ENCODE results near the gene SCGN.

SCGN gene

GRCh38 chr6:25640891-25641290 is 11.1 kb upstream of the SCGN start:
- TF ChIP-seq CTCF (IDR thresholded peaks at IDR 0.05; ENCODE audit: low read depth, low read length, missing control alignments), result no peak
- Histone ChIP-seq H3K4me3 (ENCODE audit: low read depth, low read length) (no peak overlapping the region), H3K27ac (no peak overlapping the region), H3K36me3 (replicated peaks) (no peaks in the 10 kb centered on the region), H3K27me3 (replicated peaks) (no peaks in the 10 kb centered on the region)
- in situ Hi-C loops (cut with HindIII; ENCODE audit: low pct_ligation_motif_present, low sequenced_read_pairs), result no loop called here
- DNase-seq, result no peak

- no peak for DNase-seq
- TF ChIP-seq CTCF (IDR thresholded peaks at IDR 0.05; ENCODE audit: low read depth, low read length, missing control alignments), result no peak
- H3K27me3 ChIP-seq (replicated peaks), result no peaks in the 10 kb centered on the region
- no peaks in the 10 kb centered on the region for H3K36me3 ChIP-seq (replicated peaks)
- H3K4me3 ChIP-seq (ENCODE audit: low read depth, low read length), result no peak overlapping the region
- in situ Hi-C loops (cut with HindIII; ENCODE audit: low pct_ligation_motif_present, low sequenced_read_pairs), result no loop called here
- no peak overlapping the region for H3K27ac ChIP-seq
These were observed 10.6 kb upstream of the SCGN start for GRCh38 chr6:25641377-25641776.

GRCh38 chr6:25641940-25642666 is 9.9 kb upstream of the SCGN start:
- no peak for DNase-seq
- no peak overlapping the region for H3K27ac ChIP-seq
- TF ChIP-seq CTCF (IDR thresholded peaks at IDR 0.05; ENCODE audit: low read depth, low read length, missing control alignments), result no peak
- no peaks in the 10 kb centered on the region for H3K36me3 ChIP-seq (replicated peaks)
- H3K4me3 ChIP-seq (ENCODE audit: low read depth, low read length), result no peak overlapping the region
- H3K27me3 ChIP-seq (replicated peaks), result no peaks in the 10 kb centered on the region
- in situ Hi-C loops (cut with HindIII; ENCODE audit: low pct_ligation_motif_present, low sequenced_read_pairs), result no loop called here

GRCh38 chr6:25642667-25643328 is 9.2 kb upstream of the SCGN start:
- in situ Hi-C loops (cut with HindIII; ENCODE audit: low pct_ligation_motif_present, low sequenced_read_pairs), result no loop called here
- TF ChIP-seq CTCF (IDR thresholded peaks at IDR 0.05; ENCODE audit: low read depth, low read length, missing control alignments), result no peak
- no peaks in the 10 kb centered on the region for H3K27me3 ChIP-seq (replicated peaks)

GRCh38 chr6:25645916-25646315 is 6.1 kb upstream of the SCGN start:
- Histone ChIP-seq H3K27me3 (replicated peaks) (no peaks in the 10 kb centered on the region), H3K36me3 (replicated peaks) (no peaks in the 10 kb centered on the region), H3K27ac (no peak overlapping the region), H3K4me3 (ENCODE audit: low read depth, low read length) (no peak overlapping the region)
- no peak for DNase-seq
- TF ChIP-seq CTCF (IDR thresholded peaks at IDR 0.05; ENCODE audit: low read depth, low read length, missing control alignments), result no peak
- in situ Hi-C loops (cut with HindIII; ENCODE audit: low pct_ligation_motif_present, low sequenced_read_pairs), result no loop called here

More at GRCh38 chr6:25642667-25643328, 9.2 kb upstream of the SCGN start:
- H3K4me3 ChIP-seq (ENCODE audit: low read depth, low read length), result no peak overlapping the region
- no peak overlapping the region for H3K27ac ChIP-seq
- no peak for DNase-seq
- H3K36me3 ChIP-seq (replicated peaks), result no peaks in the 10 kb centered on the region
